ENCODE data around the gene GIGYF2. TPM values are rescaled to one million over a fixed set of nuclear protein-coding genes. Genes with fewer than 3 reads are reported as not detected.

Gene GIGYF2
- total RNA-seq, 1 experiment from 2014 or later, result 34.5 TPM

DNA sequence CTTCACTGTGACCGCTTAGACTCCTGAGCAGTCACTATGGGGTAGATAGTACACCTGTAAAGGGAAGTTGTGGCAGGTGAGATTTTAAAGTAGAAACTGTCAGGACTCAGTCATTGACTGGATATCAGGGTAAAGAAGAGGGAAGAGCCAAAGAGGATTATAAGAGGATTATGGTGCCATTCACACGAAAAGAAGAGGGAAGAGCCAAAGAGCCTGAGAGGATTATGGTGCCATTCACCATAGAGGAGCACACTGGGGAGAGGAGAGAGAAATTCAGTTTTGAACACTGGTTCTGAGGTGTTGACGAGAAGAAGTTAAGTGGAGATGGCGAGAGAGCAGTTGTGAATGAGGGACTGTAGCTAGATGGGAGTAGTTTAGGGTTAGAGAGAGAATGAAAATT lies 96.1 kb downstream of the GIGYF2 start:
- H3K36me3 ChIP-seq (replicated peaks; ENCODE audit: control insufficient read depth, insufficient read depth, low read length), result peaks cover 18% of the 10 kb centered on the region
- H3K27me3 ChIP-seq (ENCODE audit: control insufficient read depth, insufficient read depth, low read length), result no peaks in the 10 kb centered on the region
- DNase-seq, result no peak
- H3K4me3 ChIP-seq (ENCODE audit: insufficient read depth, low read depth, low read length), result no peak overlapping the region

DNA sequence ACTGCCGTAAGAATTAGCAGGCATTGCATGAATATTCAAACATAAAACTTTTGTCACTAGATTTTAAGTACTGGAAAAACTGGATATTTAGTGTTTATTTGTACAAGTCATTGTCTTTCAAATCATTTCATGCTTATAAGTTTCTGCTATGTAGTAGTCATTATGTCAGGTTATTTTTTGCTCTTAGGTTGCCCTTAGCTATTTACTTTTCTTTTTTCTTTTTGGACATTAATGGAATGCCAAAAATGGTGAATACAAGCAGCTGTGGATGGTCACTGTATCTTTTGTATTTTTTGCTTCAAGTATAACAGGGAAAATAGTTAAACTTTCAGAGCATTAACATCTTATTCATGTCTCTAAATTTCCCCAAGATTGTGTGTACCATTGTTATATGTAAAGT lies 97.8 kb downstream of the GIGYF2 start:
- H3K36me3 ChIP-seq (replicated peaks; ENCODE audit: control insufficient read depth, insufficient read depth, low read length), result peaks cover 17% of the 10 kb centered on the region

DNA sequence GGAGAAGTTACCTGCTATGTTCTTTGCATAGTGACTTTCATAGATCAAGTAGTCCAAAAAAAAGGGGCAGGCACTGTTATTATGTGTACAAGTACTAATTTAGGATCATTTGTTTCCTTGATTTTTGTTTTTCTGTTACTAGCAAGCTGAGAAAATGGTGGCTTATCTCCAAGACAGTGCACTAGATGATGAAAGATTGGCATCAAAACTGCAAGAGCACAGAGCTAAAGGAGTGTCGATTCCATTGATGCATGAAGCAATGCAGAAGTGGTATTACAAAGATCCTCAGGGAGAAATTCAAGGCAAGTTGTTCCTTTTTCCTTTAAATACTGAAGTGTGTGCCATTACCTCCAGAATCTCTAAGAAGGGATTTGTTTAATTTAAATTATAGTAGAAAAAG lies 98.8 kb downstream of the GIGYF2 start:
- no peak overlapping the region for H3K4me3 ChIP-seq (ENCODE audit: insufficient read depth, low read depth, low read length)
- H3K27me3 ChIP-seq (ENCODE audit: control insufficient read depth, insufficient read depth, low read length), result no peaks in the 10 kb centered on the region
- DNase-seq, result no peak
- peaks cover 13% of the 10 kb centered on the region for H3K36me3 ChIP-seq (replicated peaks; ENCODE audit: control insufficient read depth, insufficient read depth, low read length)

More for the DNA sequence above, 97.8 kb downstream of the GIGYF2 start:
- no peak for DNase-seq
- no peaks in the 10 kb centered on the region for H3K27me3 ChIP-seq (ENCODE audit: control insufficient read depth, insufficient read depth, low read length)
- H3K4me3 ChIP-seq (ENCODE audit: insufficient read depth, low read depth, low read length), result no peak overlapping the region

DNA sequence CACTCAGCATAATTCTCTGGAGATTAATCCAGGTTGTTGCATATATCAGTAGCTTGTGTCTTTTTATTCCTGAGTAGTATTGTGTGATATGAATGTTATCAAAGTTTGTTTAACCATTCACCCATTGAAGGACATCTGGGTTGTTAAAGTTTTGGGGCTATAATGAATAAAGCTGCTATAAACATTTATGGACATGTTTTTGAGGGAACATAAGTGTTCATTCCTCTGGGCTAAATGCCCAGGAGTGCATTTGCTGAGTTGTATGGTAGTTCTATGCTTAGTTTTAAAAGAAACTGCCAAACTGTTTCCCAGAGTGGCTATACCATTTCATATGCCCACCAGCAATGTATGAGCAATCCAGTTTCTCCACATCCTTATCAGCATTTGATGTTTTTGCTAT lies 101.1 kb downstream of the GIGYF2 start:
- no peak overlapping the region for H3K4me3 ChIP-seq (ENCODE audit: insufficient read depth, low read depth, low read length)
- no peak for DNase-seq
- no peaks in the 10 kb centered on the region for H3K27me3 ChIP-seq (ENCODE audit: control insufficient read depth, insufficient read depth, low read length)
- peaks cover 4% of the 10 kb centered on the region for H3K36me3 ChIP-seq (replicated peaks; ENCODE audit: control insufficient read depth, insufficient read depth, low read length)

DNA sequence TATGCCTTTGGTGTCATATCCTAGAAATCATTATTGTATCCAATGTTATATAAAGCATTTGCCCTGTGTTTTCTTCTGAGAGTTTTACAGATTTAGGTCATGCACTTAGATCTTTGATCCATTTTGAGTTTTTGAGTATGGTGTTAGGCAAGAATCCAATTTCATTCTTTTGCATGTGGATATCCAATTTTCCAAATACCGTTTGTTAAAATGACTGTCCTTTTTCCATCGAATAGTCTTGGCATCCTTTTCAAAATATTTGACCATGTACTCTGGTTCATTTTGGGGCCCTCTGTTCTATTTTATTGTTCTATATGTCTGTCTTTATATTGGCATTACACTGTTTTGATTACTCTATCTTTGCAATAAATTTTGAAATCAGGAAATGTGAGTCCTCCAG lies 103.0 kb downstream of the GIGYF2 start:
- H3K36me3 ChIP-seq (replicated peaks; ENCODE audit: control insufficient read depth, insufficient read depth, low read length), result peaks cover 4% of the 10 kb centered on the region
- no peak overlapping the region for H3K4me3 ChIP-seq (ENCODE audit: insufficient read depth, low read depth, low read length)
- no peak for DNase-seq
- H3K27me3 ChIP-seq (ENCODE audit: control insufficient read depth, insufficient read depth, low read length), result no peaks in the 10 kb centered on the region

DNA sequence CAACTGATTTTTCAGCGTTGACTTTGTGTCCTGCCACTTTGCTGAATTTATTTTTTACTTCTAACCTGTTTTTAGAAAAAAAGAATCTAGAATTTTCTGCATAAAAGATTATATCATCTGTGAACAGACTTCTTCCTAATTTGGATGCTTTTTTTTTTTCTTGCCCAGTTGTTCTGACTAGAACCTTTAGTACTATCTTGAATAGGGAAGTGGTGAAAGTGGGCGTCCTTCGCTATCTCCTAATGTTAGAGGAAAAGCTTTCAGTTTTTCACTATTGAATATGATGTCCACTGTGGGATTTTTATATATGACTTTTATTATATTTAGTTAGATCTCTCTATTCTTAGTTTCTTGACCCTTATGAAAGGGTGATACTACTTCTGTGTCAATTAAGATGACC lies 105.0 kb downstream of the GIGYF2 start:
- Histone ChIP-seq H3K27me3 (ENCODE audit: control insufficient read depth, insufficient read depth, low read length) (no peaks in the 10 kb centered on the region), H3K4me3 (ENCODE audit: insufficient read depth, low read depth, low read length) (no peak overlapping the region), H3K36me3 (replicated peaks; ENCODE audit: control insufficient read depth, insufficient read depth, low read length) (peaks cover 6% of the 10 kb centered on the region)
- DNase-seq, result no peak

DNA sequence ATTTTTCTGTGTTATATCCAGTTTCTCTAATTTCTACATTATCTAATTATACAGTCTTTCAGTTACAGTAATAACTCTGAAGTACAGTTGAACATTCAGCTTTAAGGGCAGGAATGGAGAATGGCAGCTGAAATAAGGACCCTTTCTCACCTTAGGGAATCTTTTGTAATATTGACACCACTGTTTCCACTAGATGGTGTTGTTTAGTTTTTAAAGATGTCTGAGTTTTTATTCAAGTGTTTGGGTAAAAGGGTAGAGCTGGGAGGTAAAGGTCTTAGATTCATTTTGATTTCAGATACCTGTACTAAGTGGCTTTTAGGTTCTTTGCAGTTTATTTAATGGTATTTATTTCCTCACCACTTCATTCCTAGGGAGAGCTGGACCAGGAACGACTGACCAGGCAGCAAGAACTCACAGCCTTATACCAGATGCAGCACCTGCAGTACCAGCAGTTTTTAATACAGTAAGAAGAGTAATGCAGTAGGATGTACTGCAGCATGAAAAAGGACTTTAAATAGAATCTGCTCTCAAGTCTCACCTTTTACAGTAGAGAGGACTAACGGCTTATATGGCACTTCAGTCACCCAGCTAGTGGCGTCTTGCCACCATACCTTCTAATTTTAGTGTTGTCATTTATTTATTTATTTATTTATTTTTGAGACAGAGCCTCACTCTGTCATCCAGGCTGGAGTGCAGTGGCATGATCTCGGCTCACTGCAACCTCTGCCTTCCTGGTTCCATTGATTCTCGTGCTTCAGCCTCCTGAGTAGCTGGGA lies 112.4 kb downstream of the GIGYF2 start:
- no peaks in the 10 kb centered on the region for H3K27me3 ChIP-seq (ENCODE audit: control insufficient read depth, insufficient read depth, low read length)
- no peak overlapping the region for H3K4me3 ChIP-seq (ENCODE audit: insufficient read depth, low read depth, low read length)
- peaks cover 16% of the 10 kb centered on the region for H3K36me3 ChIP-seq (replicated peaks; ENCODE audit: control insufficient read depth, insufficient read depth, low read length)
- DNase-seq, result no peak

DNA sequence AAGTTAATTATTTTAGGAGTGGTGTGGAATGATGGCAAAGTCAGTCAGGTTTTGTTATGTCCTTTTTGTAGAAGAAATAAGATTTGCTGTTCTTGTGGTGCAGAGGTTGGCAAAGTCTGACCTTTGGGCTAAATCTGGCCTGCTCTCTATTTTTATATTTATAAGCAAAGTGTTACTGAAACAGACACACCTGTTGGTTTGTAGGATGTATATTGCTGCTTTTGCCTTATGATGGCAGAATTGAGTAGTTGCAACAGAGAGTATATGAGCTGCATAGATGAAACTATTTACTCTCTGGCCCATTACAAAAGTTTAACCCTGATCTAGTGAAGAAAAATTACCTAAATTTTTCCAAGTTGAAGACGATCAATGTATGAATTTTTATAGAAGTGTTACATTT lies 113.3 kb downstream of the GIGYF2 start:
- no peaks in the 10 kb centered on the region for H3K27me3 ChIP-seq (ENCODE audit: control insufficient read depth, insufficient read depth, low read length)
- no peak overlapping the region for H3K4me3 ChIP-seq (ENCODE audit: insufficient read depth, low read depth, low read length)
- H3K36me3 ChIP-seq (replicated peaks; ENCODE audit: control insufficient read depth, insufficient read depth, low read length), result peaks cover 17% of the 10 kb centered on the region
- no peak for DNase-seq

DNA sequence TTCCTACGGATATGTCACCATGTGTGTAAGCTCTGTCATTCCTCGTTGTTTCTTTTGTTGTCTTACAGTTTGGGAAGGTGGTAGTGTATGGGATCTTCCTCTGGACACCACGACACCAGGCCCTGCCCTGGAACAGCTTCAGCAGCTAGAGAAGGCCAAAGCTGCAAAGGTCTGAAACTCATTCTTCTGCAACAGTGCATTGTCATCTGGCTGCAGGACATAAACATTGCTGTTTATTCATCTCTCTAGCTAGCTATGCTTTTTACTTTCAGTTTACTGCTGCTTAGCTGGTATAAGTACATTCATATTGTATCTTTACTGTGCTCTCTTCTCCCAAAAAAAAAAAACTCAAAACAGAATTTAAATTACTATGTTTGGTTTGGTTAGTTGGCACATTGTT lies 118.4 kb downstream of the GIGYF2 start:
- no peak for DNase-seq
- no peaks in the 10 kb centered on the region for H3K27me3 ChIP-seq (ENCODE audit: control insufficient read depth, insufficient read depth, low read length)
- H3K36me3 ChIP-seq (replicated peaks; ENCODE audit: control insufficient read depth, insufficient read depth, low read length), result peaks cover 11% of the 10 kb centered on the region
- H3K4me3 ChIP-seq (ENCODE audit: insufficient read depth, low read depth, low read length), result no peak overlapping the region

DNA sequence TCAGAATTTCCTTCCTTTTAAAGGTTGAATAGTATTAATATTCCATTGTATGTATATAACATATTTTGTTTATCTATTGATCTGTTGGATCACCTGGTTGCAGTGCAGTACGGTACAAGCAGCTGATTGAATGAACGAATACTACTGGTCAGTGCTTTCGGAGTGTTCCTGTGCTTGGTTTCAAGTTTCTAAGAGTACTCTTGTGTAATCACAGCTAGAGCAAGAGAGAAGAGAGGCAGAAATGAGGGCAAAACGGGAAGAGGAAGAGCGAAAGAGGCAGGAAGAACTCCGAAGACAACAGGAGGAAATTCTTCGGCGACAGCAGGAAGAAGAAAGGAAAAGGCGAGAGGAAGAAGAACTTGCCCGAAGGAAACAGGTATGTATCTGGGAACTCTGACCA lies 119.5 kb downstream of the GIGYF2 start:
- Histone ChIP-seq H3K27me3 (ENCODE audit: control insufficient read depth, insufficient read depth, low read length) (no peaks in the 10 kb centered on the region), H3K4me3 (ENCODE audit: insufficient read depth, low read depth, low read length) (no peak overlapping the region), H3K36me3 (replicated peaks; ENCODE audit: control insufficient read depth, insufficient read depth, low read length) (peaks cover 9% of the 10 kb centered on the region)
- no peak for DNase-seq

DNA sequence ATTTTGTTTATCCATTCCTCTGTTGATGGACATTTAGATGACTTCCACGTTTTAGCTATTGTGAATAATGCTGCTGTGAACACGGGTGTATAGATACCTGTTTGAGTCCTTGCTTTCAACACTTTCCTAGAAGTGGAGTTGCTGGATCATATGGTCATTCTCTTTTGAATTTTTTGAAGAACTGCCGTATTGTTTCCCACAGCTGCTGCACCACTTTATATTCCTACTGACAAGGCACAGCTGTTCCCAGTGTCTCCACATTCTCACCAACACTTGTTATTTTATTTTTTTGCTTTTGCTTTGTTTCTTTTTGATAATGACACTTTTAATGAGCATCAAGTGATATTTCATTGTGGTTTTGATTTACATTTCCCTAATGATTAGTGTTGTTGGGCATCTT lies 120.6 kb downstream of the GIGYF2 start:
- Histone ChIP-seq H3K27me3 (ENCODE audit: control insufficient read depth, insufficient read depth, low read length) (no peaks in the 10 kb centered on the region), H3K36me3 (replicated peaks; ENCODE audit: control insufficient read depth, insufficient read depth, low read length) (peaks cover 9% of the 10 kb centered on the region), H3K4me3 (ENCODE audit: insufficient read depth, low read depth, low read length) (no peak overlapping the region)
- no peak for DNase-seq

DNA sequence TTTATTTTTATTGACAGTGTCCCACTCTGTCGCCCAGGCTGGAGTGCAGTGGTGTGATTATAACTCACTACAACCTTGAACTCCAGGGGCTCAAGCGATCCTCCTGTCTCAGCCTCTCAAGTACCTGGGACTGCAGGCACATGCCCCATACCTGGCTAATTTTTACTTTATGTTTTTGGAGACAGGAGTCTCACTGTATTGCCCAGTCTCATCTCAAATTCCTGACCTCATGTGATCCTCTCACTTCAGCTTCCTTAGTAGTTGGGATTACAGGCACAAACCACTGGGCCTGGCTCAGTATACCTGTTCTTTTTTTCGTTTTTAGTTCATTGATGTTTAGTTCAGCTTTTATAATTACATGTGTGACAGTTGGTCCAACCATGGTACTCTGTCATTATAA lies 132.9 kb downstream of the GIGYF2 start:
- DNase-seq, result no peak
- no peak overlapping the region for H3K4me3 ChIP-seq (ENCODE audit: insufficient read depth, low read depth, low read length)
- peaks cover 10% of the 10 kb centered on the region for H3K36me3 ChIP-seq (replicated peaks; ENCODE audit: control insufficient read depth, insufficient read depth, low read length)
- no peaks in the 10 kb centered on the region for H3K27me3 ChIP-seq (ENCODE audit: control insufficient read depth, insufficient read depth, low read length)

DNA sequence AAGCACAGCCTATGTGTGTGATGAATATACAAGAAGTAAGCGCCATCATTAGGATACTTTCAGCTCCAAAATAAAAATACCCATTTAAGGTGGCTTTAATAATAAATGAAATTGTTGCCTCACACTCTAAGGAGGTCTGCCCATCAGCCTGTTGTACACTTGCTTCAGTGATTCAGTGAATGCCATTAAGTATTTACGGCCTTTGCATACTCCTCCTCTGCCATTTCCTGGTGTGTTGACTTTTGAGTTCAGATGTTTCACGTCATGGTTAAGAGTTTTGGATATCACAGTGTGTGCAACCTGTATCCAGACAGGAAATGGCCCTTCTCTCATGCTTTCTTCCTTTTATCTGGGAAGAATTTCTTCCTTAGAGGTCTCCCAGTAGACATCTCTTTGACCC lies 134.4 kb downstream of the GIGYF2 start:
- Histone ChIP-seq H3K36me3 (replicated peaks; ENCODE audit: control insufficient read depth, insufficient read depth, low read length) (peaks cover 10% of the 10 kb centered on the region), H3K4me3 (ENCODE audit: insufficient read depth, low read depth, low read length) (no peak overlapping the region), H3K27me3 (ENCODE audit: control insufficient read depth, insufficient read depth, low read length) (no peaks in the 10 kb centered on the region)
- no peak for DNase-seq

DNA sequence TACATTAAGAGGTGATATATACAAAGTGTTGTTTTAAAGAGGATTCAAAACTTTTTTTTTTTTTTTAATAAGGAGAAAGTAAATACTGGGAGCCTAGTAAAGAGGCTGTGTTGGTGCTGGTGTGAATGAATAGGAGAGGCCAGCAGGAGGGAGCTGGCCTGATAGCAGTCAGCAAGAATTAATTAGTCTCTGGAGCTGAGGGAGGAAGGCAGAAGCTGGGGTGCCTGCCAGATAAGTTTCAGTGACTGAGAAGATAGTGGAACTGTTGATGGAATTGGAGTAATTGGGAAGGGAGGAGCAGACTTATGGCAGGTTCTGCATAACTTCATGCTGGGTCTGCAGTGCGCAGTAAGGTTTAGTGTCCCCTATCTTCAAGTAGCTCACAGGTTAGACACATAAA lies 136.7 kb downstream of the GIGYF2 start:
- H3K27me3 ChIP-seq (ENCODE audit: control insufficient read depth, insufficient read depth, low read length), result no peaks in the 10 kb centered on the region
- DNase-seq, result no peak
- H3K36me3 ChIP-seq (replicated peaks; ENCODE audit: control insufficient read depth, insufficient read depth, low read length), result peaks cover 11% of the 10 kb centered on the region
- H3K4me3 ChIP-seq (ENCODE audit: insufficient read depth, low read depth, low read length), result no peak overlapping the region

DNA sequence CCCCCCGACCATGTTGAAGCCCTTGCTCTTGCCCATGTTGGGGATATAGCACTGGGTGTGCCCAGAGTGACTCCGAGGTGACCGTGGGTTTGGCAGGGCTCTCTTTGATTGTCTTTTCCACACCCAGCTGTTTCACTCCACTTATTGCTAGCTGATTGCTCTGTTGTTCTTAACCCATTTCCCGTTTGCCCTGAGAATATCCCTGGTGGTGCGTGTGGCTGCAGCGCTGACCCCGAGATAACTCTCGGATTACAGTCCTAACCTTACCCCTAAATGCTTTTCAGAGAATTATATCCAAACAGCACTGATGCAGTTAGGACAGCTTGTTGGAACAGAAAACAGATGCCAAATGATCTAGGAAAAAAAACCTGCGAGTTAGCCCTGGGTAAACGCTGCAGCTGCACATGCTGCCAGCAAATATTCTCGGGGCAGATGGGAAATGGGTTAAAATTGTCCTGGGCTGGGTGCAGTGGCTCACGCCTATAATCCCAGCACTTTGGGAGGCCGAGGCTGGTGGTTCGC lies 138.6 kb downstream of the GIGYF2 start:
- Histone ChIP-seq H3K27me3 (ENCODE audit: control insufficient read depth, insufficient read depth, low read length) (no peaks in the 10 kb centered on the region), H3K4me3 (ENCODE audit: insufficient read depth, low read depth, low read length) (no peak overlapping the region), H3K36me3 (replicated peaks; ENCODE audit: control insufficient read depth, insufficient read depth, low read length) (peaks cover 11% of the 10 kb centered on the region)
- no peak for DNase-seq

All from H7 (cell line).